Measurements from ENCODE around the gene ACTL8.

ACTL8 gene

DNA sequence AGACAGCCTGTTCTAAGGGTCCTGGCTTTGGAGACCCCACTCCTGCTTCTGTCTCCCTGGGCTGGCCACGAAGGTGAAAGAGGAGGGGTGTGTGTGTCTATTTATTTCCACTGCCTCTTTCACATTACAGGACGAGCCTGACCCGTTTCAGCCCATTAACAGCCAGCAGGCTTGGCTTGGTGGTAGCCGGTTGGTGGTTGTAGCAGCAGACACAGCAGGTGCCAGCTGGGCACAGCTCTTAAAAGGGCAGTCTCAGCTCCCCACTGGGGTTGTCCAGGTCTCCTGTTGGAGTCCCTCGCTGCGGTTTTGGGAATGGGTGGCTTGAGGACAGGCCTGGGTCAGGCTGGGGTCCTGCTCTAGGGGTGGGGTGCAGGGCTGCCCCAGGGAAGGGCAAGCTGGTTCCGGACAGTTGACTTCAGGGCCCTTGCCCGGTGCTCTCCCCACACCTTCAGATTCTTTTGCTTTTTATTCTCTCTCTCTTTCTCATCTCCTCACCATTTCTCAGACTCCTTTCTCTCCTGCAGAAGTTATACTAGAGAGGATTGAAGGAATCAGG lies 84.6 kb downstream of the ACTL8 start:
- ChIA-PET CTCF (interaction anchor here (0.6 kb wide), 1 partner anchor 8 kb away, joined by 3 read pairs; no protein-coding TSS in a partner anchor), POLR2A (no interaction called here)
- no peak for DNase-seq
- no peak overlapping the region for H3K4me3 ChIP-seq (ENCODE audit: control insufficient read depth in 1 of 7, extremely low read depth in 1 of 7, insufficient read depth in 4 of 7, low read depth in 2 of 7, low read length in 6 of 7)
- no peaks in the 10 kb centered on the region for H3K4me1 ChIP-seq (ENCODE audit: control extremely low read depth in 1 of 4, control insufficient read depth in 4 of 4, insufficient read depth in 4 of 4, low read length in 3 of 4)
- no peaks in the 10 kb centered on the region for H3K36me3 ChIP-seq (ENCODE audit: control insufficient read depth in 4 of 4, insufficient read depth in 4 of 4, low read length in 3 of 4)
- WGBS (ENCODE audit: insufficient coverage): 87% methylated on average over 7 of the region's 8 CpGs
- peaks cover 0 to 57% (median 1%) of the 10 kb centered on the region in 5 experiments for H3K27me3 ChIP-seq (replicated peaks in 2 of 5; ENCODE audit: control insufficient read depth in 4 of 5, insufficient read depth in 5 of 5, low read length in 4 of 5)
- H3K9me3 ChIP-seq (ENCODE audit: control extremely low read depth in 1 of 5, control insufficient read depth in 4 of 5, insufficient read depth in 2 of 5, low read depth in 1 of 5, low read length in 4 of 5): no peaks in the 10 kb centered on the region
- H3K27ac ChIP-seq (ENCODE audit: insufficient read depth in 1 of 2, low read depth in 1 of 2, low read length in 2 of 2, poor library complexity in 1 of 2, severe bottlenecking in 2 of 2): no peak overlapping the region

GRCh38 chr1:17841944-17842343 lies 86.8 kb downstream of the ACTL8 start:
- no peak for DNase-seq
- CTCF ChIA-PET: no interaction called here
- peaks cover 0 to 51% (median 4%) of the 10 kb centered on the region in 5 experiments for H3K27me3 ChIP-seq (replicated peaks in 2 of 5; ENCODE audit: control insufficient read depth in 4 of 5, insufficient read depth in 5 of 5, low read length in 4 of 5)
- H3K4me3 ChIP-seq (ENCODE audit: control insufficient read depth in 1 of 7, extremely low read depth in 1 of 7, insufficient read depth in 4 of 7, low read depth in 2 of 7, low read length in 6 of 7): no peak overlapping the region
- no peak overlapping the region for H3K27ac ChIP-seq (ENCODE audit: insufficient read depth in 1 of 2, low read depth in 1 of 2, low read length in 2 of 2, poor library complexity in 1 of 2, severe bottlenecking in 2 of 2)
- WGBS (ENCODE audit: insufficient coverage): 90% methylated on average over 1 of the region's 2 CpGs
- POLR2A ChIA-PET: no interaction called here
- H3K4me1 ChIP-seq (ENCODE audit: control extremely low read depth in 1 of 4, control insufficient read depth in 4 of 4, insufficient read depth in 4 of 4, low read length in 3 of 4): no peaks in the 10 kb centered on the region
- H3K9me3 ChIP-seq (ENCODE audit: control extremely low read depth in 1 of 5, control insufficient read depth in 4 of 5, insufficient read depth in 2 of 5, low read depth in 1 of 5, low read length in 4 of 5): no peaks in the 10 kb centered on the region
- H3K36me3 ChIP-seq (ENCODE audit: control insufficient read depth in 4 of 4, insufficient read depth in 4 of 4, low read length in 3 of 4): no peaks in the 10 kb centered on the region

DNA sequence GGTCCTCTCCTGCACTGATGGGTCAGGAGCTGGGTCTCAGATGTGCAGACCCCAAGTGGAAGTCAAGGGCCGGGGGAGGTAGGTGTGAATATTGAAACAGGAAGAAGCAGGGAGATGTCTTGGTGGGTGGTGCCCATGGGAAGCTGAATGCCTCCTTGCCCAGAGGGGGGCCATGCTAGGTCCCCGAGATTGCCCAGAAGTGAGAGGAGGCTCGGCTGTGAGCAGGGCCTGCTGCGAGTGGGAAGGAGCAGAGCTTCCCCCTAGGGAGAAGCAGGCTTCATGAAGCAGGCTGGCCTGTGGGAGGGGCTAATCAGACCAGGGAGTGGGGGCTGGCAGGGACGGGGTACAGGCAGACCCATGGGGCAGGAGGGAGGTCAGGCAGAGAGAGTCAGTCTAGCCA lies 87.6 kb downstream of the ACTL8 start:
- Histone ChIP-seq H3K4me3 (ENCODE audit: control insufficient read depth in 1 of 7, extremely low read depth in 1 of 7, insufficient read depth in 4 of 7, low read depth in 2 of 7, low read length in 6 of 7) (no peak overlapping the region), H3K4me1 (ENCODE audit: control extremely low read depth in 1 of 4, control insufficient read depth in 4 of 4, insufficient read depth in 4 of 4, low read length in 3 of 4) (no peaks in the 10 kb centered on the region), H3K9me3 (ENCODE audit: control extremely low read depth in 1 of 5, control insufficient read depth in 4 of 5, insufficient read depth in 2 of 5, low read depth in 1 of 5, low read length in 4 of 5) (no peaks in the 10 kb centered on the region), H3K27me3 (replicated peaks in 2 of 5; ENCODE audit: control insufficient read depth in 4 of 5, insufficient read depth in 5 of 5, low read length in 4 of 5) (peaks cover 0 to 45% (median 4%) of the 10 kb centered on the region in 5 experiments), H3K36me3 (ENCODE audit: control insufficient read depth in 4 of 4, insufficient read depth in 4 of 4, low read length in 3 of 4) (no peaks in the 10 kb centered on the region), H3K27ac (ENCODE audit: insufficient read depth in 1 of 2, low read depth in 1 of 2, low read length in 2 of 2, poor library complexity in 1 of 2, severe bottlenecking in 2 of 2) (no peak overlapping the region)
- WGBS (ENCODE audit: insufficient coverage): 45% methylated on average over 5 of the region's 5 CpGs
- ChIA-PET POLR2A (no interaction called here), CTCF (interaction anchor here (0.6 to 1.6 kb wide), 2 partner anchors 9 to 31 kb away, joined by 3 to 4 read pairs; no protein-coding TSS in a partner anchor)
- DNase-seq: no peak

- ChIA-PET POLR2A (no interaction called here), CTCF (no interaction called here)
- no peak for DNase-seq
- WGBS (ENCODE audit: insufficient coverage): 42% methylated on average over 7 of the region's 10 CpGs
- H3K4me3 ChIP-seq (ENCODE audit: control insufficient read depth in 1 of 7, extremely low read depth in 1 of 7, insufficient read depth in 4 of 7, low read depth in 2 of 7, low read length in 6 of 7): no peak overlapping the region
- peaks cover 0 to 40% (median 4%) of the 10 kb centered on the region in 5 experiments for H3K27me3 ChIP-seq (replicated peaks in 2 of 5; ENCODE audit: control insufficient read depth in 4 of 5, insufficient read depth in 5 of 5, low read length in 4 of 5)
- H3K36me3 ChIP-seq (ENCODE audit: control insufficient read depth in 4 of 4, insufficient read depth in 4 of 4, low read length in 3 of 4): no peaks in the 10 kb centered on the region
- no peaks in the 10 kb centered on the region for H3K4me1 ChIP-seq (ENCODE audit: control extremely low read depth in 1 of 4, control insufficient read depth in 4 of 4, insufficient read depth in 4 of 4, low read length in 3 of 4)
- no peak overlapping the region for H3K27ac ChIP-seq (ENCODE audit: insufficient read depth in 1 of 2, low read depth in 1 of 2, low read length in 2 of 2, poor library complexity in 1 of 2, severe bottlenecking in 2 of 2)
- H3K9me3 ChIP-seq (ENCODE audit: control extremely low read depth in 1 of 5, control insufficient read depth in 4 of 5, insufficient read depth in 2 of 5, low read depth in 1 of 5, low read length in 4 of 5): no peaks in the 10 kb centered on the region
Observed at GRCh38 chr1:17844185-17844826, 89.2 kb downstream of the ACTL8 start.

GRCh38 chr1:17845583-17845982 lies 90.5 kb downstream of the ACTL8 start:
- Histone ChIP-seq H3K9me3 (ENCODE audit: control extremely low read depth in 1 of 5, control insufficient read depth in 4 of 5, insufficient read depth in 2 of 5, low read depth in 1 of 5, low read length in 4 of 5) (no peaks in the 10 kb centered on the region), H3K27ac (ENCODE audit: insufficient read depth in 1 of 2, low read depth in 1 of 2, low read length in 2 of 2, poor library complexity in 1 of 2, severe bottlenecking in 2 of 2) (no peak overlapping the region), H3K27me3 (replicated peaks in 2 of 5; ENCODE audit: control insufficient read depth in 4 of 5, insufficient read depth in 5 of 5, low read length in 4 of 5) (peaks cover 0 to 40% (median 4%) of the 10 kb centered on the region in 5 experiments), H3K4me3 (ENCODE audit: control insufficient read depth in 1 of 7, extremely low read depth in 1 of 7, insufficient read depth in 4 of 7, low read depth in 2 of 7, low read length in 6 of 7) (no peak overlapping the region), H3K4me1 (ENCODE audit: control extremely low read depth in 1 of 4, control insufficient read depth in 4 of 4, insufficient read depth in 4 of 4, low read length in 3 of 4) (no peaks in the 10 kb centered on the region), H3K36me3 (ENCODE audit: control insufficient read depth in 4 of 4, insufficient read depth in 4 of 4, low read length in 3 of 4) (no peaks in the 10 kb centered on the region)
- 56% methylated on average over 2 of the region's 4 CpGs for WGBS (ENCODE audit: insufficient coverage)
- DNase-seq: no peak
- POLR2A ChIA-PET: no interaction called here
- CTCF ChIA-PET: no interaction called here

DNA sequence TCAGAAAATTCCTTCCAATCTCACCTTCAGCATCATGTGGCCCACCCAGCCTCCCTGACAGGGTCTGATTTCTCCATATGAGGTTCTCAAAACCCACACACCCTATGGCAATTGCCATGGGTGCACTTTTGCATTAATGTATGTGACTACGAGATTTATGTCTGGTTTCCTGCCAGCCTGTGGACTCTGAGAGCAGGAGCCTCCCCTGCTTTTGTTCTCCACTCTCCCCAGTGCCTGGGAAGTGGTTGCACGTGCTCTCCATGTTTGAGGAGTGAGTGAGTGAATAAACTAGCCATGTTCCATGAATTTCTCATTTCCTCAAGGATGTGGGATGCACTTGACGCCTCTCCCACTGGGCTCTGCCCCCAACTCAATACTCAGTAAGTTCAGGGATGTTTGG lies 91.2 kb downstream of the ACTL8 start:
- 17% methylated on average over 1 of the region's 3 CpGs for WGBS (ENCODE audit: insufficient coverage)
- Histone ChIP-seq H3K4me1 (ENCODE audit: control extremely low read depth in 1 of 4, control insufficient read depth in 4 of 4, insufficient read depth in 4 of 4, low read length in 3 of 4) (no peaks in the 10 kb centered on the region), H3K9me3 (ENCODE audit: control extremely low read depth in 1 of 5, control insufficient read depth in 4 of 5, insufficient read depth in 2 of 5, low read depth in 1 of 5, low read length in 4 of 5) (no peaks in the 10 kb centered on the region), H3K36me3 (ENCODE audit: control insufficient read depth in 4 of 4, insufficient read depth in 4 of 4, low read length in 3 of 4) (no peaks in the 10 kb centered on the region), H3K27me3 (replicated peaks in 2 of 5; ENCODE audit: control insufficient read depth in 4 of 5, insufficient read depth in 5 of 5, low read length in 4 of 5) (peaks cover 0 to 40% (median 4%) of the 10 kb centered on the region in 5 experiments), H3K27ac (ENCODE audit: insufficient read depth in 1 of 2, low read depth in 1 of 2, low read length in 2 of 2, poor library complexity in 1 of 2, severe bottlenecking in 2 of 2) (no peak overlapping the region), H3K4me3 (ENCODE audit: control insufficient read depth in 1 of 7, extremely low read depth in 1 of 7, insufficient read depth in 4 of 7, low read depth in 2 of 7, low read length in 6 of 7) (no peak overlapping the region)
- no peak for DNase-seq
- POLR2A ChIA-PET: no interaction called here
- CTCF ChIA-PET: no interaction called here

DNA sequence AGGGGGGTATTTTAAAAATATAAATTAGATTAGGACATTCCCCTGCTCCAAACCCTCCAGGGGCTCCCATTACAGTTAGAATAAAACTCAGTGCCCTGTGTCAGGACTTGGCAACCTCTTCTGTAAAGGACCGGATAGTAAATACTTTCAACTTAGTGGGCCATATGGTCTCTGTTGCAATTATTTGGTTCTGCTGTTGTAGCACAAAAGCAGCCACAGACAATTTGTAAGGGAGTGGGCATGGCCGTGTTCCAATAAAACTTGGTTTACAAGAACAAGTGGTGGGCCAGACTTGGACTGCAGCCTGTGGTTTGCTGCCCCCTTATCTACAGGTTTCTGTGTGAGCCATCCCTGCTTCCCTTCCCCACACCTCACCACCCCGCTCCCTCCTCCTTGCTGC lies 92.0 kb downstream of the ACTL8 start:
- H3K4me3 ChIP-seq (ENCODE audit: control insufficient read depth in 1 of 7, extremely low read depth in 1 of 7, insufficient read depth in 4 of 7, low read depth in 2 of 7, low read length in 6 of 7): no peak overlapping the region
- CTCF ChIA-PET: no interaction called here
- WGBS (ENCODE audit: insufficient coverage): 92% methylated on average over 3 of the region's 3 CpGs
- POLR2A ChIA-PET: no interaction called here
- H3K4me1 ChIP-seq (ENCODE audit: control extremely low read depth in 1 of 4, control insufficient read depth in 4 of 4, insufficient read depth in 4 of 4, low read length in 3 of 4): no peaks in the 10 kb centered on the region
- peaks cover 0 to 40% (median 4%) of the 10 kb centered on the region in 5 experiments for H3K27me3 ChIP-seq (replicated peaks in 2 of 5; ENCODE audit: control insufficient read depth in 4 of 5, insufficient read depth in 5 of 5, low read length in 4 of 5)
- H3K27ac ChIP-seq (ENCODE audit: insufficient read depth in 1 of 2, low read depth in 1 of 2, low read length in 2 of 2, poor library complexity in 1 of 2, severe bottlenecking in 2 of 2): no peak overlapping the region
- DNase-seq: no peak
- H3K36me3 ChIP-seq (ENCODE audit: control insufficient read depth in 4 of 4, insufficient read depth in 4 of 4, low read length in 3 of 4): no peaks in the 10 kb centered on the region
- H3K9me3 ChIP-seq (ENCODE audit: control extremely low read depth in 1 of 5, control insufficient read depth in 4 of 5, insufficient read depth in 2 of 5, low read depth in 1 of 5, low read length in 4 of 5): no peaks in the 10 kb centered on the region
